Astrocyte (in vitro differentiated cells and primary cell): ENCODE data around the gene TNFAIP1. TPM values are rescaled to one million over a fixed set of nuclear protein-coding genes. Genes with fewer than 3 reads are reported as not detected.

Source experiments
- DNase-seq: peaks from one replicate; pipeline ENCODE4 v3.0.0-alpha.2; 2010; ENCODE audit warnings: low read depth
- FAIRE-seq: peaks from 2 replicates; lab custom pipeline; 2011; peaks lifted over from hg19 to GRCh38; lab: Jason Lieb, UNC
- H2AFZ ChIP-seq: 2 replicates; pipeline ENCODE4 v1.6.0; 2012; ENCODE audit warnings: low read depth, low read length, inconsistent platforms
- H3K27ac ChIP-seq: 2 replicates; pipeline ENCODE4 v1.5.1; 2011; ENCODE audit warnings: low read depth, low read length, inconsistent platforms
- H3K27me3 ChIP-seq: 2 replicates; pipeline ENCODE4 v1.6.0; 2011; ENCODE audit warnings: low read length, inconsistent platforms; ENCODE audit not compliant: insufficient read depth
- H3K36me3 ChIP-seq: 2 replicates; pipeline ENCODE4 v1.5.1; 2011; ENCODE audit warnings: low read length, inconsistent platforms; ENCODE audit not compliant: insufficient read depth
- H3K4me1 ChIP-seq: 2 replicates; pipeline ENCODE4 v1.5.1; 2011; ENCODE audit warnings: low read length, inconsistent platforms; ENCODE audit not compliant: insufficient read depth
- H3K4me2 ChIP-seq: 2 replicates; pipeline ENCODE4 v1.6.0; 2012; ENCODE audit warnings: low read length, inconsistent platforms
- H3K4me3 ChIP-seq: 2 replicates; pipeline ENCODE4 v1.5.1; 2011; ENCODE audit warnings: low read depth, mild to moderate bottlenecking, low read length, inconsistent platforms; ENCODE audit not compliant: insufficient read depth
- H3K79me2 ChIP-seq: 2 replicates; pipeline ENCODE4 v1.6.0; 2012; ENCODE audit warnings: mild to moderate bottlenecking, low read length, inconsistent platforms; ENCODE audit not compliant: insufficient read depth
- H3K9ac ChIP-seq: 2 replicates; pipeline ENCODE4 v1.6.0; 2012; ENCODE audit warnings: mild to moderate bottlenecking, low read length, inconsistent platforms
- H3K9me3 ChIP-seq: 2 replicates; pipeline ENCODE4 v1.5.1; 2012; ENCODE audit warnings: low read depth, mild to moderate bottlenecking, low read length, inconsistent platforms; ENCODE audit not compliant: insufficient read depth
- H4K20me1 ChIP-seq: 2 replicates; pipeline ENCODE4 v1.6.0; 2012; ENCODE audit warnings: low read length, inconsistent platforms; ENCODE audit not compliant: insufficient read depth
- H3K27ac Mint-ChIP-seq: one replicate; pipeline ENCODE4 v1.8.0; 2021; ENCODE audit warnings: mild to moderate bottlenecking, mixed read lengths; ENCODE audit not compliant: unreplicated experiment
- H3K27me3 Mint-ChIP-seq: one replicate; pipeline ENCODE4 v1.8.0; 2021; ENCODE audit warnings: low read depth, mixed read lengths; ENCODE audit not compliant: unreplicated experiment
- H3K36me3 Mint-ChIP-seq: one replicate; pipeline ENCODE4 v1.8.0; 2021; ENCODE audit warnings: low read depth, mixed read lengths; ENCODE audit not compliant: unreplicated experiment
- H3K4me1 Mint-ChIP-seq: one replicate; pipeline ENCODE4 v1.8.0; 2021; ENCODE audit warnings: low read depth, mixed read lengths; ENCODE audit not compliant: unreplicated experiment
- H3K4me3 Mint-ChIP-seq: one replicate; pipeline ENCODE4 v1.8.0; 2021; ENCODE audit warnings: mild to moderate bottlenecking, moderate library complexity, mixed read lengths; ENCODE audit not compliant: unreplicated experiment
- H3K9me3 Mint-ChIP-seq: one replicate; pipeline ENCODE4 v1.8.0; 2021; ENCODE audit warnings: mild to moderate bottlenecking, mixed read lengths; ENCODE audit not compliant: unreplicated experiment
- EZH2 ChIP-seq: IDR thresholded peaks from 2 replicates; pipeline ENCODE4 v1.6.1; 2012; ENCODE audit warnings: mild to moderate bottlenecking, low read length, inconsistent platforms; ENCODE audit not compliant: insufficient read depth
- total RNA-seq: library from RNA; stranded (reverse); gene quantifications from 2 replicates; pipeline ENCODE4 v1.2.1, GENCODE V29; 2021
- TF ChIP-seq, protein P1 (sequence below): IDR thresholded peaks from 2 replicates; pipeline ENCODE4 v1.5.1; 2011; ENCODE audit warnings: low read depth, mild to moderate bottlenecking, inconsistent platforms, low read length, moderate library complexity; ENCODE audit not compliant: insufficient read depth

Gene TNFAIP1
- total RNA-seq, 1 donor from 2014 or later, result 100 TPM

DNA sequence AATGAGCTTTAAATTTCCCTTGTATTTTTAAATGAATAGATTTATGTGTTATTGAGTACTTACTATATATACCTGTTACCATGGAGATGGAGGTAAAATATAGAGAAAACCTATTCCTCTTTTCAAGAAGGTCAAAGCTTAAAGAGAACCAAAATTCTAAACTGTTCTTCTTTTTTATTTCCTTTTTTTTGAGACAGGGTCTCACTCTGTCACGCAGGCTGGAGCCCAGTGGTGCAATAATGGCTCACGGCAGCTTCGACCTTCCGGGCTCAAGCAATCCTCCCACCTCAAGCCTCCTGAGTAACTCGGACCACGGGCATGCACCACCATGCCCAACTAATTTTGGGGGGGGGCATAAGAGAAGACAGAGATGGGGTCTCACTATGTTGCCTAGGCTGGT is 41.6 kb upstream of the TNFAIP1 start:
- no peak overlapping the region for H2AFZ ChIP-seq
- Mint-ChIP-seq H3K27ac (no peak overlapping the region), H3K9me3 (no peaks in the 10 kb centered on the region), H3K27me3 (peaks cover 3% of the 10 kb centered on the region), H3K36me3 (no peaks in the 10 kb centered on the region), H3K4me3 (no peak overlapping the region), H3K4me1 (no peaks in the 10 kb centered on the region)
- no peaks in the 10 kb centered on the region for H3K4me1 ChIP-seq
- no peak for FAIRE-seq
- H3K27ac ChIP-seq, result no peak overlapping the region
- H3K4me3 ChIP-seq, result no peak overlapping the region
- H4K20me1 ChIP-seq, result no peaks in the 10 kb centered on the region
- H3K79me2 ChIP-seq, result no peaks in the 10 kb centered on the region
- TF ChIP-seq EZH2, result no peak
- TF ChIP-seq, protein P1, sequence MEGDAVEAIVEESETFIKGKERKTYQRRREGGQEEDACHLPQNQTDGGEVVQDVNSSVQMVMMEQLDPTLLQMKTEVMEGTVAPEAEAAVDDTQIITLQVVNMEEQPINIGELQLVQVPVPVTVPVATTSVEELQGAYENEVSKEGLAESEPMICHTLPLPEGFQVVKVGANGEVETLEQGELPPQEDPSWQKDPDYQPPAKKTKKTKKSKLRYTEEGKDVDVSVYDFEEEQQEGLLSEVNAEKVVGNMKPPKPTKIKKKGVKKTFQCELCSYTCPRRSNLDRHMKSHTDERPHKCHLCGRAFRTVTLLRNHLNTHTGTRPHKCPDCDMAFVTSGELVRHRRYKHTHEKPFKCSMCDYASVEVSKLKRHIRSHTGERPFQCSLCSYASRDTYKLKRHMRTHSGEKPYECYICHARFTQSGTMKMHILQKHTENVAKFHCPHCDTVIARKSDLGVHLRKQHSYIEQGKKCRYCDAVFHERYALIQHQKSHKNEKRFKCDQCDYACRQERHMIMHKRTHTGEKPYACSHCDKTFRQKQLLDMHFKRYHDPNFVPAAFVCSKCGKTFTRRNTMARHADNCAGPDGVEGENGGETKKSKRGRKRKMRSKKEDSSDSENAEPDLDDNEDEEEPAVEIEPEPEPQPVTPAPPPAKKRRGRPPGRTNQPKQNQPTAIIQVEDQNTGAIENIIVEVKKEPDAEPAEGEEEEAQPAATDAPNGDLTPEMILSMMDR, result no peak
- H3K4me2 ChIP-seq, result no peak overlapping the region
- H3K36me3 ChIP-seq, result no peaks in the 10 kb centered on the region
- H3K27me3 ChIP-seq, result peaks cover 13% of the 10 kb centered on the region
- no peaks in the 10 kb centered on the region for H3K9me3 ChIP-seq
- H3K9ac ChIP-seq, result no peak overlapping the region
- no peak for DNase-seq

DNA sequence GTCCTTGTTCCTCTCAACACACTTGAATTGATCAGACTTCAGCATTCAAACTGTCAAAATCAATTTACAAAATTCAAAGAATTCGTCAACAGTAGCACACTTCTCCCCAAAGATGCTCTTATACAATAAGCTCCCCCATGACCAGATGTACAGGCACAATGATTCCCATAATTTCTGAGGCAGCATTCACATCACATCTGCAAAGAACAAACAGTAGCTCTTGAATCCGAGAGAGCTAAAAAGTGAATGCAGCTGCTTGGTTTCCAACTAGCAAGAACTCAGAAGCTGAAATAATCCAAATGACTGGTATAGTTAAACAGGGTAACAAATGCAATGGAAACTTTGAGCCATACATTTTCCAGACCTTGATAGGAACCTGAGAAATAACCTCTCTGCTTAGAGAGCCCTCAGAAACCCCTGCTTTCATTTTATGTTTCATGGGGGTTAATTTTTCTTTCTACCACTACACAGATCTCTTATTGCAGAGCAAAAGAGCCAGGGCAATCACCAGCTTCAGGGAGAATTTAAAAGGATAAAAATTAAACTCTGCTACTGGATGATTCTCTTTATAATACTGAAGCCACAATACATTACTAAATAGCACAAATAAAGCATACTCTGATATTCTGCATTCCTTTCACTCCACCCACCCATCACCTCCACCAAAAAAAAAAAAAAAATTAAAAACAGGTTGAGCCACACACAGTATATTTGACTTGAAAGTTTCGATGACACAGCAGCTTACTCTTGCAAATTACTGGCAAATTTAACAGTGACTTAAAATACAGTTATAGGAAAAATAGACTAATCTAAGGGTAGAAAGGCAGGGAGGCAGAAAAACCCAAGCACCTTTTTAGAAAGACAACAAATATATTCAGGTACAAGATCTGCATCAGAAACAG is 39.6 kb upstream of the TNFAIP1 start:
- Histone ChIP-seq H3K36me3 (no peaks in the 10 kb centered on the region), H3K9ac (no peak overlapping the region), H3K4me3 (no peak overlapping the region), H4K20me1 (no peaks in the 10 kb centered on the region), H3K79me2 (no peaks in the 10 kb centered on the region), H3K4me2 (no peak overlapping the region), H2AFZ (no peak overlapping the region), H3K27me3 (peaks cover 13% of the 10 kb centered on the region), H3K27ac (no peak overlapping the region), H3K9me3 (no peaks in the 10 kb centered on the region), H3K4me1 (no peaks in the 10 kb centered on the region)
- FAIRE-seq, result no peak
- no peaks in the 10 kb centered on the region for H3K36me3 Mint-ChIP-seq
- TF ChIP-seq, protein P1, result no peak
- no peak for TF ChIP-seq EZH2
- no peaks in the 10 kb centered on the region for H3K4me1 Mint-ChIP-seq
- H3K27ac Mint-ChIP-seq, result no peak overlapping the region
- H3K9me3 Mint-ChIP-seq, result no peaks in the 10 kb centered on the region
- no peak overlapping the region for H3K4me3 Mint-ChIP-seq
- H3K27me3 Mint-ChIP-seq, result peaks cover 3% of the 10 kb centered on the region
- DNase-seq, result no peak

DNA sequence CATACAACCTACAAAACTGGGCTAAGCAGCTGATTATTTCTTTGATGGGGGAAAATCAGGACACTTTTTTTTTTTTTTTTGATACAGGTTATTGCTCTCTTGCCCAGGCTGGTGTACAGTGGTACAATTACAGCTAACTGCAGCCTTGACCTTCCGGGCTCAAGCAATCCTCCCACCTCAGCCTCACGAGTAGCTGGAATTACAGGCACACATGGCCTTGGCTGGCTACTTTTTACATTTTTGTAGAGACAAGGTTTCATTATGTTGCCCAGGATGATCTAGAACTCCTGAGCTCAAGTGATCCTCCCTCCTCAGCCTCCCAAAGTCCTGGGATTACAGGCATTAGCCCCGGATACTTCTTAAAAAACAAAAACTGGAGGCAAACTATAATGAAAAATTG is 37.1 kb upstream of the TNFAIP1 start:
- H3K4me1 ChIP-seq, result no peaks in the 10 kb centered on the region
- FAIRE-seq (no peak), DNase-seq (no peak)
- no peak overlapping the region for H3K4me2 ChIP-seq
- Mint-ChIP-seq H3K27me3 (peaks cover 3% of the 10 kb centered on the region), H3K4me1 (no peaks in the 10 kb centered on the region), H3K4me3 (no peak overlapping the region), H3K36me3 (no peaks in the 10 kb centered on the region), H3K27ac (no peak overlapping the region), H3K9me3 (no peaks in the 10 kb centered on the region)
- no peaks in the 10 kb centered on the region for H3K36me3 ChIP-seq
- no peak overlapping the region for H3K4me3 ChIP-seq
- no peak overlapping the region for H3K9ac ChIP-seq
- H4K20me1 ChIP-seq, result no peaks in the 10 kb centered on the region
- H3K27ac ChIP-seq, result no peak overlapping the region
- no peaks in the 10 kb centered on the region for H3K9me3 ChIP-seq
- peaks cover 9% of the 10 kb centered on the region for H3K27me3 ChIP-seq
- TF ChIP-seq, protein P1, result no peak
- no peak for TF ChIP-seq EZH2
- H2AFZ ChIP-seq, result no peak overlapping the region
- no peaks in the 10 kb centered on the region for H3K79me2 ChIP-seq
